HCT116 (cell line): ENCODE data around the gene RPS27L. TPM values are rescaled to one million over a fixed set of nuclear protein-coding genes. Genes with fewer than 3 reads are reported as not detected.

Source experiments
- ATAC-seq: fragments of 200-7000 bp; cut with Tn5 transposase; 2 replicates; pipeline ENCODE4 v1.9.1; 2020; ENCODE audit warnings: mild to moderate bottlenecking, moderate library complexity
- BruUV-seq: library from RNA; stranded (reverse); fragments of 400-500 nt; replicated peaks from 2 replicates; lab custom pipeline; 2021; lab: Mats Ljungman, UMichigan
- CTCF ChIA-PET: fragments of 300-600 bp; sonication (Branson Sonifier 250); formaldehyde crosslinking; loops from one replicate; lab custom pipeline; 2021; ENCODE audit warnings: antibody characterized with exemption; lab: Charles Lee
- POLR2A ChIA-PET: fragments of 300-600, 350-600 bp; sonication (Branson Sonifier 250); formaldehyde crosslinking; loops from one replicate; lab custom pipeline; 2021; ENCODE audit warnings: antibody characterized with exemption; lab: Charles Lee
- RAD21 ChIA-PET, 2 experiments: fragments of 300-600 bp; sonication (Branson Sonifier 250); formaldehyde crosslinking; loops; one replicate each; lab custom pipeline; 2023; ENCODE audit warnings: low total read pairs in 2 of 2; ENCODE audit not compliant: uncharacterized antibody in 2 of 2, unreplicated experiment in 2 of 2, low non-redundant PET in 1 of 2; lab: Charles Lee
- DNase-seq: peaks from one replicate; pipeline ENCODE4 v3.0.0-alpha.2; 2010; ENCODE audit warnings: low read depth, low spot score
- H2AFZ ChIP-seq: fragments of 200-600 bp; shearing (Covaris generic), sonication (generic); 2 replicates; pipeline ENCODE4 v1.6.1; 2017; ENCODE audit warnings: low read depth, mixed run types, mixed read lengths, antibody characterized with exemption, low read length; ENCODE audit not compliant: poor library complexity, severe bottlenecking
- H3K27ac ChIP-seq: 2 replicates; pipeline ENCODE4 v1.5.1; 2012; ENCODE audit warnings: low read depth, low read length
- H3K27me3 ChIP-seq: fragments of 200-600 bp; sonication (generic); 2 replicates; pipeline ENCODE4 v1.6.1; 2016; ENCODE audit warnings: mixed run types, low read length, mixed read lengths; ENCODE audit not compliant: insufficient read depth
- H3K36me3 ChIP-seq, 2 experiments: fragments of 200-500 bp in 1 of 2; fragments of 200-600 bp in 1 of 2; sonication (Bioruptor generic) in 1 of 2; sonication (generic) in 1 of 2; 2 replicates each; pipeline versions ENCODE4 v1.5.1 to v1.6.1; 2014 to 2016; ENCODE audit warnings: low read length in 2 of 2, inconsistent platforms in 1 of 2, mixed read lengths in 1 of 2, mixed run types in 1 of 2; ENCODE audit not compliant: insufficient read depth in 2 of 2, control insufficient read depth in 1 of 2
- H3K4me1 ChIP-seq, 2 experiments: fragments of 200-600 bp in 1 of 2; sonication (generic) in 1 of 2; 2 replicates each; pipeline versions ENCODE4 v1.5.1 to v1.6.1; 2012 to 2017; ENCODE audit warnings: low read length in 2 of 2, inconsistent platforms in 1 of 2, mild to moderate bottlenecking in 1 of 2, mixed read lengths in 1 of 2, mixed run types in 1 of 2, moderate library complexity in 1 of 2; ENCODE audit not compliant: insufficient read depth in 2 of 2, control insufficient read depth in 1 of 2
- H3K4me2 ChIP-seq: fragments of 200-600 bp; sonication (generic); 2 replicates; pipeline ENCODE4 v1.6.1; 2017; ENCODE audit warnings: mixed run types, low read length, mixed read lengths
- H3K4me3 ChIP-seq, 2 experiments: fragments of 200-600 bp in 1 of 2; sonication (generic) in 1 of 2; replicated peaks in 1 of 2; 2 replicates each; pipeline ENCODE4 v1.5.1; 2011 to 2016; ENCODE audit warnings: low read length in 2 of 2, control low read depth in 1 of 2, low read depth in 1 of 2, mild to moderate bottlenecking in 1 of 2, mixed read lengths in 1 of 2, mixed run types in 1 of 2
- H3K79me2 ChIP-seq: fragments of 200-600 bp; sonication (generic); 2 replicates; pipeline ENCODE4 v1.6.1; 2017; ENCODE audit warnings: mild to moderate bottlenecking, mixed run types, low read length, moderate library complexity, mixed read lengths; ENCODE audit not compliant: insufficient read depth
- H3K9ac ChIP-seq: fragments of 200-600 bp; sonication (generic); 2 replicates; pipeline ENCODE4 v1.6.1; 2016; ENCODE audit warnings: low read length, mixed read lengths
- H3K9me2 ChIP-seq: fragments of 200-600 bp; sonication (generic), shearing (Covaris generic); 2 replicates; pipeline ENCODE4 v1.6.1; 2017; ENCODE audit warnings: mixed run types, mild to moderate bottlenecking, moderate library complexity; ENCODE audit not compliant: insufficient read depth
- H3K9me3 ChIP-seq, 2 experiments: fragments of 200-500 bp in 1 of 2; fragments of 200-600 bp in 1 of 2; sonication (Bioruptor generic) in 1 of 2; sonication (generic) in 1 of 2; 2 replicates each; pipeline ENCODE4 v1.6.1; 2014 to 2017; ENCODE audit warnings: low read length in 2 of 2, mixed read lengths in 2 of 2, inconsistent platforms in 1 of 2, low read depth in 1 of 2, mild to moderate bottlenecking in 1 of 2, mixed run types in 1 of 2, moderate library complexity in 1 of 2; ENCODE audit not compliant: control insufficient read depth in 1 of 2, insufficient read depth in 1 of 2
- H4K20me1 ChIP-seq: fragments of 200-600 bp; sonication (generic), shearing (Covaris generic); 2 replicates; pipeline ENCODE4 v1.6.1; 2017; ENCODE audit warnings: mixed run types, mild to moderate bottlenecking, moderate library complexity; ENCODE audit not compliant: insufficient read depth
- CBX3 ChIP-seq: IDR thresholded peaks from 2 replicates; pipeline ENCODE4 v1.6.1; 2012; ENCODE audit warnings: low read depth
- ELF1 ChIP-seq: IDR thresholded peaks from 2 replicates; pipeline ENCODE4 v1.6.1; 2012; ENCODE audit warnings: low read depth, borderline replicate concordance
- EZH2phosphoT487 ChIP-seq: fragments of 200-600 bp; IDR thresholded peaks from 2 replicates; pipeline ENCODE4 v1.6.1; 2018; ENCODE audit warnings: antibody characterized with exemption, borderline replicate concordance
- FOSL1 ChIP-seq: IDR thresholded peaks from 2 replicates; pipeline ENCODE4 v1.6.1; 2012; ENCODE audit warnings: low read depth
- JUND ChIP-seq: IDR thresholded peaks from 2 replicates; pipeline ENCODE4 v1.6.1; 2012
- RAD21 ChIP-seq: IDR thresholded peaks from 2 replicates; pipeline ENCODE4 v1.6.1; 2012; ENCODE audit warnings: low read depth, mild to moderate bottlenecking
- SIN3A ChIP-seq: IDR thresholded peaks from 2 replicates; pipeline ENCODE4 v1.6.1; 2012; ENCODE audit warnings: low read depth
- SP1 ChIP-seq: IDR thresholded peaks from 2 replicates; pipeline ENCODE4 v1.6.1; 2012; ENCODE audit warnings: low read depth
- TCF7L2 ChIP-seq: IDR thresholded peaks from 2 replicates; pipeline ENCODE4 v1.7.0; 2011; ENCODE audit warnings: borderline replicate concordance, inconsistent platforms; ENCODE audit not compliant: insufficient read depth, insufficient read length; ENCODE audit errors: extremely low read depth
- YY1 ChIP-seq: IDR thresholded peaks from 2 replicates; pipeline ENCODE4 v1.6.1; 2011; ENCODE audit warnings: low read length, low read depth, moderate library complexity, mild to moderate bottlenecking; ENCODE audit not compliant: insufficient replicate concordance; ENCODE audit errors: extremely low read depth
- ZFX ChIP-seq: fragments of 450-650 bp; IDR thresholded peaks from 2 replicates; pipeline ENCODE4 v1.6.1; 2017
- ZNF274 ChIP-seq: fragments of 200-500 bp; sonication (Bioruptor generic); IDR thresholded peaks from 2 replicates; pipeline ENCODE4 v1.6.1; 2014; ENCODE audit warnings: mild to moderate bottlenecking, low read depth, low read length, inconsistent platforms
- intact Hi-C: fragments of 100-400 bp; cut with micrococcal nuclease; formaldehyde crosslinking; loops from 2 replicates; pipeline ENCODE4 v1.10.0; 2022
- total RNA-seq: library from RNA; stranded (reverse); gene quantifications from one replicate; pipeline ENCODE4 v1.2.1, GENCODE V29; 2021; ENCODE audit not compliant: unreplicated experiment
- TF ChIP-seq, protein P1 (sequence below): IDR thresholded peaks from 2 replicates; pipeline ENCODE4 v1.6.1; 2012
- TF ChIP-seq, protein P2 (sequence below), 3 experiments: fragments of 200-600 bp in 1 of 3; sonication (generic) in 1 of 3; IDR thresholded peaks in 2 of 3; conservative IDR thresholded peaks in 1 of 3; 2 replicates each; pipeline ENCODE4 v1.5.1; 2012 to 2017; ENCODE audit warnings: low read depth in 2 of 3, low read length in 2 of 3, antibody characterized with exemption in 1 of 3, borderline replicate concordance in 1 of 3, control low read depth in 1 of 3, mild to moderate bottlenecking in 1 of 3, mixed read lengths in 1 of 3, mixed run types in 1 of 3, moderate library complexity in 1 of 3; ENCODE audit not compliant: insufficient read depth in 1 of 3

Gene RPS27L
- total RNA-seq, 1 experiment from 2014 or later = 139 TPM

DNA sequence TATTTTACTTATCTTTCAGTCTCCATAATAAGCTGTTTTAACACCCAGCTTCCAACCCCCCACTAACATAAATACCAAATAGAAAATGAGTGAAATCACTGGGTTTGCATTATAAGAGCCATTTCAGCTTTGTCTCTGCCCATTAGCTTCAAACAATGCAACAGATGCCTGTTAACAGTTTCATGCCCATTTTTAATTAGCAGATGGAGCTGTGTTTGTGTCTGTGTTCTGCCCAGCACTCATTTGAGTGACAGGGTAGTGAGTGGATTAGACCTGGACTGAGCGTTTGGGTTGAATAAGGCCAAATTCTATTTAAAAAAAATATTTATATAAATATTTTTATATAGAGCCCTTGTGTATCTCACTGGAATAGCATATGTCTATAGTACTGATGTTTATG is 39.6 kb upstream of the RPS27L start:
- no TSS peak for BruUV-seq
- Histone ChIP-seq H4K20me1 (no peaks in the 10 kb centered on the region), H3K4me3 (no peak overlapping the region), H3K4me2 (no peak overlapping the region), H3K79me2 (no peaks in the 10 kb centered on the region), H3K9ac (no peak overlapping the region), H3K27ac (no peak overlapping the region), H3K4me1 (no peaks in the 10 kb centered on the region), H2AFZ (no peak overlapping the region), H3K9me3 (no peaks in the 10 kb centered on the region), H3K36me3 (no peaks in the 10 kb centered on the region), H3K9me2 (no peaks in the 10 kb centered on the region), H3K27me3 (no peaks in the 10 kb centered on the region)
- TF ChIP-seq SP1 (no peak), JUND (no peak), ZNF274 (no peak), ELF1 (no peak), SIN3A (no peak), EZH2phosphoT487 (no peak), RAD21 (no peak), ZFX (no peak), YY1 (no peak), FOSL1 (no peak), CBX3 (no peak), TCF7L2 (no peak)
- TF ChIP-seq, protein P1, sequence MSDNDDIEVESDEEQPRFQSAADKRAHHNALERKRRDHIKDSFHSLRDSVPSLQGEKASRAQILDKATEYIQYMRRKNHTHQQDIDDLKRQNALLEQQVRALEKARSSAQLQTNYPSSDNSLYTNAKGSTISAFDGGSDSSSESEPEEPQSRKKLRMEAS = no peak
- TF ChIP-seq, protein P2, sequence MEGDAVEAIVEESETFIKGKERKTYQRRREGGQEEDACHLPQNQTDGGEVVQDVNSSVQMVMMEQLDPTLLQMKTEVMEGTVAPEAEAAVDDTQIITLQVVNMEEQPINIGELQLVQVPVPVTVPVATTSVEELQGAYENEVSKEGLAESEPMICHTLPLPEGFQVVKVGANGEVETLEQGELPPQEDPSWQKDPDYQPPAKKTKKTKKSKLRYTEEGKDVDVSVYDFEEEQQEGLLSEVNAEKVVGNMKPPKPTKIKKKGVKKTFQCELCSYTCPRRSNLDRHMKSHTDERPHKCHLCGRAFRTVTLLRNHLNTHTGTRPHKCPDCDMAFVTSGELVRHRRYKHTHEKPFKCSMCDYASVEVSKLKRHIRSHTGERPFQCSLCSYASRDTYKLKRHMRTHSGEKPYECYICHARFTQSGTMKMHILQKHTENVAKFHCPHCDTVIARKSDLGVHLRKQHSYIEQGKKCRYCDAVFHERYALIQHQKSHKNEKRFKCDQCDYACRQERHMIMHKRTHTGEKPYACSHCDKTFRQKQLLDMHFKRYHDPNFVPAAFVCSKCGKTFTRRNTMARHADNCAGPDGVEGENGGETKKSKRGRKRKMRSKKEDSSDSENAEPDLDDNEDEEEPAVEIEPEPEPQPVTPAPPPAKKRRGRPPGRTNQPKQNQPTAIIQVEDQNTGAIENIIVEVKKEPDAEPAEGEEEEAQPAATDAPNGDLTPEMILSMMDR (IDR thresholded peaks at IDR 0.05 in 2 of 3, conservative IDR thresholded peaks at IDR 0.05 in 1 of 3; ENCODE audit: borderline replicate concordance in 1 of 3, insufficient read depth in 1 of 3, low read depth in 2 of 3, low read length in 2 of 3) = no peak
- RAD21 ChIA-PET = interaction anchor here in 1 of 2 experiments (0.7 kb wide), 2 partner anchors 15 to 206 kb away, joined by 3 read pairs; no protein-coding TSS in a partner anchor
- no peak for ATAC-seq
- CTCF ChIA-PET = no interaction called here
- no peak for DNase-seq
- POLR2A ChIA-PET = interaction anchor here (1.7 kb wide), 1 partner anchor 12 kb away, joined by 4 read pairs; no protein-coding TSS in a partner anchor
- intact Hi-C loops = no loop called here
